HG02970 (cell line): Measurements from ENCODE around the gene LIPE.

Source experiments
- ATAC-seq: cut with Tn5 transposase; IDR thresholded peaks from one replicate; pipeline ENCODE4 v1.9.1; 2021; ENCODE audit warnings: mild to moderate bottlenecking, moderate library complexity, moderate number of reproducible peaks; ENCODE audit not compliant: unreplicated experiment, low FRiP score

LIPE gene

DNA sequence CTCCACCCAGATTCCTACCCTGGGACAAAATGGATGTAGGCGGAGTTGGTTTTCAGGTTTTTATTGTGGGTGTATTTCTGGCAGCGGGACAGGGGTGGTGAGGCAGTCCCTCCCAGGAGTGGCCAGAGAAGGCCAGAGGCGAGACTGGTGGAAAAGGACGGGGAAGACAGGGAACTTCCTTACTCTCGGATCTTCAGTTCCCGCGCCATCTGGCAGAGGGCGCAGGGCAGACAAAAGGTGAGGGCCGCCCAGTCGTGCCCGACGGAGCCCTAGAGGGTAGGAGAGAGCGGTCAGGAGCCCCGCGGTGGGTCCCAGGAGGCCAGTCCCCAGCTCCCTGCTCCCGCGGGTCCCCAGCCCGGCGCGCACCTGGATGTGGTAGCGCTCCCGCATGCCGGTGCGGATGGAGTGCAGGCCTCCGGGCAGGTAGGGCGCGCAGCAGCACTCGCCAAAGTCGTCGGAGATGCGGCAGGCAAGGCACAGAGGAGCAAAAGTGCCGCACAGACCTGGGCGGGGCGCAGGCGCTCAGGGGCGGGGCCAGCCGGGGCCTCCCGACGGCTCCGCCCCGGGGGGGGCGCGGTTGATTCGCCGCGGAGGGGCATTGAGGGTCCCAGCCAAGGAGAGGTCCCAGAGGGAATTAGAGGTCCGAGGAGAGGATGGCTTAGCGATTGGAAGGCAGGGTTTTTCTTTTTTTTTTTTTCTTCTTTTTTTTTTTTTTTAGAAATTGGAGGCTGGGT, 40.0 kb downstream of the LIPE start:
- ATAC-seq: no peak

DNA sequence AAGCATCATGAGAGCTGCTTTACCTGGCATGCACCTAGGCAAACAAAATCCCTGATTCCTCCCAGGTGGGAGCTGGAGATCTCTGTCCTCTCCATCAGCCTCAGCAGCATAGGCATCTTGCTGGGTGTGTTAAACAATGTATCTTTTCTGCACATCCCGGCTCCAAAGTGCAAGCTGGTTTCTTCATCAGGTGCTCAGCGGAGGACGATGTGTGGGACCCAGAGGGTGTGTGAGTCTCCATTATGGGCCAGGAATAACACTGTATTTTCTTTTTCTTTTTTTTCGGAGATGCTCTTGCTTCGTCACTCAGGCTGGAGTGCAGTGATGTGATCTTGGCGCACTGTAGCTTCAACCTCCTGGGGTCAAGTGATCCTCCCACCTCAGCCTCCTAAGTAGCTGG, 47.0 kb downstream of the LIPE start:
- no peak for ATAC-seq

GRCh38 chr19:42378225-42379215, 48.7 kb downstream of the LIPE start:
- no peak for ATAC-seq

DNA sequence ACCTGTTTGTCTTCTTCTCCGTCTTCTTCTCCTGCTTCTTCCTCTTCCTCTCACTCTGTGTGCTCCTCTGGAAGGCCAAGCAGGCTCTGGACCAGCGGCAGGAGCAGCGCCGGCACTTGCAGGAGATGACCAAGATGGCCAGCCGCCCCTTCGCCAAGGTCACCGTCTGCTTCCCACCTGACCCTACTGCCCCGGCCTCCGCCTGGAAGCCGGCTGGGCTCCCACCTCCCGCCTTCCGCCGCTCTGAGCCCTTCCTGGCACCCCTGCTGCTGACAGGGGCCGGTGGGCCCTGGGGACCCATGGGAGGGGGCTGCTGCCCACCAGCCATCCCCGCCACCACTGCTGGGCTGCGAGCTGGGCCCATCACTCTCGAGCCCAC, 51.0 kb downstream of the LIPE start:
- no peak for ATAC-seq

DNA sequence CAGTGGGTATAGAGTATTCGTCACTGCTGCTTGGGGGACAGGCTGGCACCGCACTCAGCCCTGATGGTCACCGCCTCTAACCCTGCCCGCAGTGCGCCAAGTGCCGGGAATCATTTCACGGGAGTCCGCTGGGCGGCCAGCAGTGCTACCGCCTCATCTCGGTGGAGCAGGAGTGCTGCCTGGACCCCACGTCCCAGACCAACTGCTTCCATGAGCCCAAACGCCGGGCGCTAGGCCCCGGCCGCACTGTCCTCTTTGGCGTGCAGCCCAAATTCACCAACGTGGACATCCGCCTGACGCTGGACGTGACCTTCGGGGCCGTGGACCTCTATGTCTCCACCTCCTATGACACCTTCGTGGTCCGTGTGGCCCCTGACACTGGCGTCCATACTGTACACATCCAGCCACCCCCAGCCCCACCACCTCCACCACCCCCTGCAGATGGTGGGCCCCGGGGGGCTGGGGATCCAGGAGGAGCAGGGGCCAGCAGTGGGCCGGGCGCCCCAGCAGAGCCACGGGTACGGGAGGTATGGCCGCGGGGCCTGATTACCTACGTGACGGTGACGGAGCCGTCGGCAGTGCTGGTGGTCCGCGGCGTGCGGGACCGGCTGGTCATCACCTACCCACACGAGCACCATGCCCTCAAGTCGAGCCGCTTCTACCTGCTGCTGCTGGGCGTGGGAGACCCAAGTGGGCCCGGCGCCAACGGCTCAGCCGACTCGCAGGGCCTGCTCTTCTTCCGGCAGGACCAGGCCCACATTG, 51.6 kb downstream of the LIPE start:
- ATAC-seq: no peak

GRCh38 chr19:42374826-42375376, 52.3 kb downstream of the LIPE start:
- no peak for ATAC-seq

DNA sequence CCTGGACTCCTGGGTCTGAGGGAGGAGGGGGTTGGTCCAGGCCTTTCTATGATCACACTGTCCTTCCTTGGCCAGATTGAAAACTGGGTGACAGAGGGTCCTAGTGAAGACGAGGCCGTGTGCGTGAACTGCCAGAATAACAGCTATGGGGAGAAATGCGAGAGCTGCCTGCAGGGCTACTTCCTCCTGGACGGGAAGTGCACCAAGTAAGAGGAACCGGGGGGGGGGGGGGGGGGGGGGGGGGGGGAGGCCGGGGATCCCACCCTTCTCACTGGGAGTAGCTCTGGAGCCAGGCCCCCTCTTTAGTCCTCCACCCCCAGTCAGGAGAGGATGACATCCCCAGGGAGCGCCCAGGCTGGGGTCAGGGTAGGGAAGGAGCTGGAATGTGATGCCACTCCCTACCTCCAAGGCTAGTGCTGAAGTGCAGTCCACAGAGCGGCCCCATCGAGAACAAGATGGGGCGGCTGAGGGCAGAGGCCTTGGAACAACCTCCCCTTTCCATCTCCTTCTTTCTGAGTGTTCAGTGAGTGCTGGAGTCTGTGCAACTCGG, 56.5 kb downstream of the LIPE start:
- ATAC-seq: no peak

DNA sequence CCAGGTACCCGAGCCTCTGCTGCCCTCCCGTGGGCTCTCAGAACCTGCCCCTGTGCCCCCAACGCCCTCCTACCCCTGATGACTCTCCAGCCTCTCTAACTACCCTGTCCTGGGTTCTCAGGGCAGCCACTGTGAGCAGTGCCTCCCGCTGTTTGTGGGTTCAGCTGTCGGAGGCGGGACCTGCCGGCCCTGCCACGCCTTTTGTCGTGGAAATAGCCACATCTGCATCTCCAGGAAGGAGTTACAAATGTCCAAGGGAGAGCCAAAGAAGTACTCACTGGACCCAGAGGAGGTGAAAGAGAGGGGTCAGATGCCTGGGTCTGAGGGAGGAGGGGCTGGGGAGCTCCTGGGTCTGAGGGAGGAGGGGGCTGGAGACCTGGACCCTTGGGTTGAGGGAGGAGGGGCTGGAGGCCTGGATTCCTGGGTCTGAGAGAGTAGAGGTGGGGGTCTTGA, 57.1 kb downstream of the LIPE start:
- no peak for ATAC-seq

DNA sequence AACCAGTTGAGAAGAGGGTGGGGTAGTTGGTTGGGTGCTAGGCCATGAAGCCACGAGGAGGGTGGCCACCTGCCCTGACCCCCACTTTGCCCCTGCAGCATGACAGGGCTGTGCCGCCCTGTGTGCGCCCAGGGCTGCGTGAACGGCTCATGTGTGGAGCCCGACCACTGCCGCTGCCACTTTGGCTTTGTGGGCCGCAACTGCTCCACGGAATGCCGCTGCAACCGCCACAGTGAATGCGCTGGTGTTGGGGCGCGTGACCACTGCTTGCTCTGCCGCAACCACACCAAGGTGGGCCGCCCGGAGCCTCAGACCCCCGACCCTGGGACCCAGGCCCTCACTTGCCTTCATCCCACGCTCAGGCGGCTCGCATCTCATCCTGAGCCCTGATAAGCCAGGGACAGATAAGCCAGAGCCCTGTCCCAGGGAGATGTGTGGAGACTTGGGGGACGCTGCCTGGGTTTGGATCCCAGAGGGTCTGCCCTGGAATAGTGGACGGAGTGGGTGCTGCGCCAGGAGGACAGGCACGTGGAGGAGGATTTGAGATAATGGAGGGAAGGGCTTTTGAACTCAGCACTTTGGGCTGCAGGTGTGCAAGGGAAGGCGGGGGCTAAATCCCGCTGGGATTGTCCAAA, 57.6 kb downstream of the LIPE start:
- no peak for ATAC-seq

GRCh38 chr19:42368765-42369164, 58.4 kb downstream of the LIPE start:
- ATAC-seq: no peak

DNA sequence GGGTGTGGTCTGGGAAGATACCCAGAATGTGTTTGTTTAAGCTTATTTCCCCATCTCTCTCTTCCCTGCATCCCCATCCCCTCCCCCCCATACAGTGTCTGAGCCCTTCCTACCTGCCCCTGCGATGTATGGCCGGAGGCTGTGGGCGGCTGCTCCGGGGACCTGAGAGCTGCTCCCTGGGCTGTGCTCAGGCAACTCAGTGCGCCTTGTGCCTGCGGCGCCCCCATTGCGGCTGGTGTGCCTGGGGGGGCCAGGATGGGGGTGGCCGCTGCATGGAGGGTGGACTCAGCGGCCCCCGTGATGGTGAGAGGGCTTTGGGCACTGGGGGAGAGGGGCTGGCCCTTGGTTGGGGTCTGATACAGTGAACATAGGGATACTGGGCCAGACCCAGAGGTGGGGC, 58.8 kb downstream of the LIPE start:
- no peak for ATAC-seq

- no peak for ATAC-seq
Measured at GRCh38 chr19:42367929-42368328, 59.3 kb downstream of the LIPE start.

DNA sequence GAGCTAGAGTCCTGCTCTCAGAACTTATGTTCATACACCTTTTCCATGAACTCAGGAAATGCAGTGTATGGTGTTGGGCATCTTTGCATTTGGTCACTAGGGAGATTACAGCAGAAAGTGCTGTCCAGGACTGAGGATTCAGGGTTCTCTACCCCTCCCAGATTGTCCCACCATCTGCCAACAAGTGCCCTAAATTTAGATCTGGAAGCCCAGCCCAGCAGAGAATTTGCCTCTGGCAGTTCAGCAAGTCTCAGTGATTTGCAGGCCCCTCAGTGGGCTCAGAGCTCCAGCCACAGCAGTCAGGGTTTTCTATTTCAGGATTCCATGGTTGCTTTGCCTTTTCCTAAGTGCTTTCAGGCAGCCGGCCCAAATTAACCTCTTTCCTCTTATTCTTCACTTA, 60.5 kb downstream of the LIPE start:
- ATAC-seq: no peak

- ATAC-seq: no peak
Measured at GRCh38 chr19:42363614-42364346, 63.4 kb downstream of the LIPE start.

- ATAC-seq: no peak
Measured at GRCh38 chr19:42362891-42363440, 64.2 kb downstream of the LIPE start.

- ATAC-seq: no peak
Measured at GRCh38 chr19:42362342-42362741, 64.8 kb downstream of the LIPE start.

GRCh38 chr19:42361545-42361910, 65.7 kb downstream of the LIPE start:
- no peak for ATAC-seq

DNA sequence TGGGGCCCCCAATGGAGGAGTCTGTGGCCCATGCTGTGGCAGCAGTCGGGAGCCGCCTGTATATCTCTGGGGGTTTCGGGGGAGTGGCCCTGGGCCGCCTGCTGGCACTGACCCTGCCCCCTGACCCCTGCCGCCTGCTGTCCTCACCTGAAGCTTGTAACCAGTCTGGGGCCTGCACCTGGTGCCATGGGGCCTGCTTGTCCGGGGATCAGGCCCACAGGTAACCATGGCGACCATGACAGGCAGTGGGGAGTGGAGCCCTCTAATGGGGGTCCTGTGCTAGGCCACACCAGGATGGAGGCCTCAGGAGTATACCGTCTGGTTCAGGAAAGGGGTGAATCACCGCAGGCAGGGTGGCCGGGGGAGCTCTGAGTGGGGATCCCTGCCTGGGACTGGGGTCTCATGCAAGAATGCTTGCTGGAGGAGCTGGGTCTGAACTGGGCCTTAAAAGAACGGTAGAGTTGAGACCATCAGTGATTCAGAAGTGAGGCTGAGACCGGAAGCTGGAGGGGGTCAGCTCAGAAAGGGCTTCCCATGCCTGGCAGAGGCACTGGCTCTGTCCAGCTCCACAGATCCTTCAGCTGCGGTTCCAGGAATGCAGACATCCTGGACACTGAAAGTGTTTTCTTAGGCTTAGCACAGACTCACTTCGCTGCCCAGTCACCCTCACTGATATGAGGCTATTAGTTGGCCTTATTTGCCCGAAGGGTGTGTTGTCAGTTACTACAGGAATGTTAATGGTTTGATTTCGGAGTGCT, 66.2 kb downstream of the LIPE start:
- ATAC-seq: no peak
